OCI-LY3 (cell line): ENCODE measurements around the gene FOXA2.

Experiments used
- H2AFZ ChIP-seq: fragments of 200-600, 300-600 bp; shearing (Covaris generic); 2 replicates; pipeline ENCODE4 v1.6.0; 2014; ENCODE audit warnings: antibody characterized with exemption, low read depth, low read length
- H3K27ac ChIP-seq: fragments of 200-600, 300-600 bp; sonication (generic); 2 replicates; pipeline ENCODE4 v1.5.1; 2014; ENCODE audit warnings: mild to moderate bottlenecking, low read length, moderate library complexity, mixed read lengths
- H3K27me3 ChIP-seq: fragments of 200-600, 300-600 bp; sonication (generic); 2 replicates; pipeline ENCODE4 v1.6.1; 2014; ENCODE audit warnings: low read depth, low read length, mixed read lengths
- H3K36me3 ChIP-seq: fragments of 200-600, 300-600 bp; sonication (generic); replicated peaks from 2 replicates; pipeline ENCODE3; 2014; ENCODE audit warnings: low read depth, low read length, mixed read lengths
- H3K4me1 ChIP-seq: fragments of 300-600, 200-600 bp; sonication (generic); 2 replicates; pipeline ENCODE4 v1.6.1; 2014; ENCODE audit warnings: low read length, mixed read lengths
- H3K4me2 ChIP-seq: fragments of 200-600, 300-600 bp; sonication (generic); 2 replicates; pipeline ENCODE4 v1.6.1; 2014; ENCODE audit warnings: low read length, mixed read lengths
- H3K4me3 ChIP-seq: fragments of 300-600, 200-600 bp; sonication (generic); 2 replicates; pipeline ENCODE4 v1.5.1; 2014; ENCODE audit warnings: antibody characterized with exemption, mild to moderate bottlenecking, low read length, moderate library complexity
- H3K79me2 ChIP-seq: fragments of 300-600, 200-600 bp; shearing (Covaris generic); 2 replicates; pipeline ENCODE4 v1.6.1; 2014; ENCODE audit warnings: mild to moderate bottlenecking, low read length, mixed read lengths
- H3K9ac ChIP-seq: fragments of 300-600, 200-600 bp; shearing (Covaris generic); 2 replicates; pipeline ENCODE4 v1.6.0; 2014; ENCODE audit warnings: mild to moderate bottlenecking, low read length, moderate library complexity
- H3K9me3 ChIP-seq: fragments of 200-600, 300-600 bp; shearing (Covaris generic); 2 replicates; pipeline ENCODE4 v1.6.1; 2014; ENCODE audit warnings: low read length, mixed read lengths; ENCODE audit not compliant: insufficient read depth
- H4K20me1 ChIP-seq: fragments of 200-600, 300-600 bp; sonication (generic); 2 replicates; pipeline ENCODE4 v1.6.1; 2016; ENCODE audit warnings: low read length, mixed read lengths; ENCODE audit not compliant: insufficient read depth
- EZH2phosphoT487 ChIP-seq: fragments of 200-600 bp; shearing (Covaris generic); IDR thresholded peaks from 2 replicates; pipeline ENCODE4 v1.6.1; 2018; ENCODE audit warnings: antibody characterized with exemption, mixed run types, low read depth
- TF ChIP-seq, protein P1 (sequence below): fragments of 200-600, 300-600 bp; sonication (generic); IDR thresholded peaks from 2 replicates; pipeline ENCODE4 v1.5.1; 2014; ENCODE audit warnings: antibody characterized with exemption, low read length, low read depth

Gene FOXA2

DNA sequence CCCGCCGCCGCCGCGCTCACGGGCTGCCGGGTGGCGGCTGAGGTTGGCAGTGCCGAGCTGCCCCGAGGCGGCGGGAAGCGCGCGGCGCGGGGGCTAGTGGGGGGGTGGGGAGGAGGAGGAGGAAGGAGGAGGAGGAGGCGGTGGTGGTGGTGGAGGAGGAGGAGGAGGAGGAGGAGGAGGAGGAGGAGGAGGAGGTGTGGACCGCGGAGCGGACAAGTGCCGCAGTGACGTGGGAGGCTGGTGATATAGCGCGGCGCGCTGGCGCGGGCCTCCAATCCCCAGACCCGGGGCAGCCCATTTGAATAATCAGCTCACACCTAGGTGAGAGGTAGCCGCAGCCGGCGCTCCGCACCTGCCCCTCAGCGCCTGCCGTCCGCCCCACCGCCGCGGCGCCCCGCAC is at the start of gene FOXA2:
TSS of gene FOXA2 (minus strand) at position 51 of the 400 bp plus-strand sequence. CDS start 294 bp downstream, outside the sequence.
- H4K20me1 ChIP-seq = no peaks in the 10 kb centered on the region
- no peak for TF ChIP-seq EZH2phosphoT487
- TF ChIP-seq, protein P1, sequence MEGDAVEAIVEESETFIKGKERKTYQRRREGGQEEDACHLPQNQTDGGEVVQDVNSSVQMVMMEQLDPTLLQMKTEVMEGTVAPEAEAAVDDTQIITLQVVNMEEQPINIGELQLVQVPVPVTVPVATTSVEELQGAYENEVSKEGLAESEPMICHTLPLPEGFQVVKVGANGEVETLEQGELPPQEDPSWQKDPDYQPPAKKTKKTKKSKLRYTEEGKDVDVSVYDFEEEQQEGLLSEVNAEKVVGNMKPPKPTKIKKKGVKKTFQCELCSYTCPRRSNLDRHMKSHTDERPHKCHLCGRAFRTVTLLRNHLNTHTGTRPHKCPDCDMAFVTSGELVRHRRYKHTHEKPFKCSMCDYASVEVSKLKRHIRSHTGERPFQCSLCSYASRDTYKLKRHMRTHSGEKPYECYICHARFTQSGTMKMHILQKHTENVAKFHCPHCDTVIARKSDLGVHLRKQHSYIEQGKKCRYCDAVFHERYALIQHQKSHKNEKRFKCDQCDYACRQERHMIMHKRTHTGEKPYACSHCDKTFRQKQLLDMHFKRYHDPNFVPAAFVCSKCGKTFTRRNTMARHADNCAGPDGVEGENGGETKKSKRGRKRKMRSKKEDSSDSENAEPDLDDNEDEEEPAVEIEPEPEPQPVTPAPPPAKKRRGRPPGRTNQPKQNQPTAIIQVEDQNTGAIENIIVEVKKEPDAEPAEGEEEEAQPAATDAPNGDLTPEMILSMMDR = no peak
- H3K27ac ChIP-seq = no peak within 1 kb of the TSS
- no peak within 1 kb of the TSS for H3K4me3 ChIP-seq
- no peak within 1 kb of the TSS for H3K9ac ChIP-seq
- H3K79me2 ChIP-seq = no peaks in the 10 kb centered on the region
- no peaks in the 10 kb centered on the region for H3K27me3 ChIP-seq
- no peak within 1 kb of the TSS for H2AFZ ChIP-seq
- no peaks in the 10 kb centered on the region for H3K4me1 ChIP-seq
- no peaks in the 10 kb centered on the region; the same call in 1 of the 2 replicates for H3K9me3 ChIP-seq
- no peak within 1 kb of the TSS for H3K4me2 ChIP-seq
- H3K36me3 ChIP-seq = no peaks in the 10 kb centered on the region

- TF ChIP-seq, protein P1 = no peak
- no peak for TF ChIP-seq EZH2phosphoT487
- Histone ChIP-seq H3K79me2 (no peaks in the 10 kb centered on the region), H2AFZ (no peak overlapping the region), H3K9ac (no peak overlapping the region), H3K9me3 (no peaks in the 10 kb centered on the region), H4K20me1 (no peaks in the 10 kb centered on the region), H3K36me3 (no peaks in the 10 kb centered on the region), H3K4me3 (no peak overlapping the region), H3K4me2 (no peak overlapping the region), H3K27ac (no peak overlapping the region), H3K4me1 (no peaks in the 10 kb centered on the region), H3K27me3 (peaks cover 4% of the 10 kb centered on the region; the same call in 1 of the 2 replicates)
These were observed 46.3 kb upstream of the FOXA2 start for GRCh38 chr20:22630701-22631100.

- Histone ChIP-seq H3K4me2 (no peak overlapping the region), H3K9ac (no peak overlapping the region), H2AFZ (no peak overlapping the region), H3K9me3 (no peaks in the 10 kb centered on the region), H4K20me1 (no peaks in the 10 kb centered on the region), H3K27ac (no peak overlapping the region), H3K27me3 (peaks cover 4% of the 10 kb centered on the region; the same call in 1 of the 2 replicates), H3K79me2 (no peaks in the 10 kb centered on the region), H3K4me3 (no peak overlapping the region), H3K4me1 (no peaks in the 10 kb centered on the region), H3K36me3 (no peaks in the 10 kb centered on the region)
- TF ChIP-seq, protein P1 = no peak
- TF ChIP-seq EZH2phosphoT487 = no peak
These were observed 45.6 kb upstream of the FOXA2 start for GRCh38 chr20:22629927-22630326.

- no peaks in the 10 kb centered on the region for H3K36me3 ChIP-seq
- no peaks in the 10 kb centered on the region for H3K9me3 ChIP-seq
- no peak overlapping the region for H3K9ac ChIP-seq
- no peaks in the 10 kb centered on the region for H3K79me2 ChIP-seq
- no peak overlapping the region for H3K4me2 ChIP-seq
- H3K4me1 ChIP-seq = no peaks in the 10 kb centered on the region
- peaks cover 4% of the 10 kb centered on the region; the same call in 1 of the 2 replicates for H3K27me3 ChIP-seq
- no peaks in the 10 kb centered on the region for H4K20me1 ChIP-seq
- H3K27ac ChIP-seq = no peak overlapping the region
- TF ChIP-seq, protein P1 = no peak
- TF ChIP-seq EZH2phosphoT487 = no peak
- H2AFZ ChIP-seq = no peak overlapping the region
- no peak overlapping the region for H3K4me3 ChIP-seq
These were observed 45.1 kb upstream of the FOXA2 start for GRCh38 chr20:22629447-22629846.
